Stimulated activated effector memory CD8-positive, alpha-beta T cell treated with anti-CD3 and anti-CD28 coated beads, Interleukin-12 subunit alpha, Interleukin-12 subunit beta, amount 100 ng/mL, for 72 hours (primary cell): Measurements from ENCODE around the gene PCDH15.
"Not testable (repeated sequence)": the region's sequence is repeated elsewhere in the genome, so short reads cannot be mapped to it uniquely, and the experiment has no call there.

Experiments
- ATAC-seq: fragments of 150-1000 bp; cut with Tn5 transposase; 2 replicates; pipeline ENCODE4 v1.10.0; 2021
- DNase-seq, 2 donors: peaks; one replicate each; pipeline ENCODE4 v3.0.0; 2021 to 2022; ENCODE audit warnings: low spot score in 2 of 2
- H3K27ac Mint-ChIP-seq: one replicate; pipeline ENCODE4 v1.8.0; 2022; ENCODE audit warnings: mild to moderate bottlenecking, mixed read lengths
- H3K36me3 Mint-ChIP-seq: one replicate; pipeline ENCODE4 v1.8.0; 2022; ENCODE audit warnings: mild to moderate bottlenecking, mixed read lengths
- H3K4me1 Mint-ChIP-seq: one replicate; pipeline ENCODE4 v1.8.0; 2022; ENCODE audit warnings: mixed read lengths
- H3K4me3 Mint-ChIP-seq: one replicate; pipeline ENCODE4 v1.8.0; 2022; ENCODE audit warnings: mild to moderate bottlenecking, mixed read lengths
- H3K9me3 Mint-ChIP-seq: one replicate; pipeline ENCODE4 v1.8.0; 2022; ENCODE audit warnings: mixed read lengths

PCDH15 gene

DNA sequence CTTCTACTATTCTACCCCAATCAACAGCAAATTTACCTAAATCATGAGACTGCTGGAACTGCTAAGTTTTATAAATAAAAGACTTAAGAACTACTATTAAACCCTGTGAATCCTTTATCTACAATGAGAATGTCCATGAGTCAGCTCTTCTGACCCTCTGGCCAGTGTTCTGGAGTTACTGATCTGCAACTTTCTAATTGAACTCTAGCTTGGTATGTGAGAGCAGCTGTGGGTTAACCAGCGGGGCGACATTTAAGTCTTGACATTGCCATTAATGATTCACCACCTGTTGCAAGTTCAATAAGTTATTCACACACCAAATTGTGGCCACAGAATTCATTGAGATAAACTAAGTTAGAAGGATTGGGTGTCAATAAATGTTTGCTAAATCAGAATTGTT lies 359.8 kb downstream of the PCDH15 start:
- no peak overlapping the region for H3K27ac Mint-ChIP-seq
- peaks cover 17% of the 10 kb centered on the region for H3K9me3 Mint-ChIP-seq
- no peaks in the 10 kb centered on the region for H3K36me3 Mint-ChIP-seq
- DNase-seq (no peak), ATAC-seq (no peak)
- H3K4me3 Mint-ChIP-seq = no peak overlapping the region
- no peaks in the 10 kb centered on the region for H3K4me1 Mint-ChIP-seq

DNA sequence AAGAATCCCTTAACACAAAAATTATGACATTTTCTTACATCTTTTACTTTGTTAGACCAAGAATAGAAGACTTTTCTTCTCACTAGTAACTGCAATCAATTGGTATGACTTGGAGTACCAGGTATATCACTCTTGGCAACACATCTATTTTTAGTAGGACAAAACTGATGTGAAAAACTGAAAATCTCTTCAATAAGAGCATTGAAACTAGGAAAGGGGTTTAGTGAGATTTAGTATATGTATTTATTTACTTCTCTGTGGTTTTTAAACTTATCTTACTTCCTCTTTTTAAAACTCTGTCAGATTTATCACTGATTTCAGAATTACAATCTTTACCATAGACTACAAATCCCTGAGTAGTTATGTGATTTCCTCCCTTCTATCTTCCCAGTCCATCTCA lies 366.2 kb downstream of the PCDH15 start:
- Mint-ChIP-seq H3K36me3 (no peaks in the 10 kb centered on the region), H3K27ac (no peak overlapping the region), H3K9me3 (peaks cover 23% of the 10 kb centered on the region), H3K4me3 (no peak overlapping the region), H3K4me1 (no peaks in the 10 kb centered on the region)
- no peak for DNase-seq
- ATAC-seq = no peak

DNA sequence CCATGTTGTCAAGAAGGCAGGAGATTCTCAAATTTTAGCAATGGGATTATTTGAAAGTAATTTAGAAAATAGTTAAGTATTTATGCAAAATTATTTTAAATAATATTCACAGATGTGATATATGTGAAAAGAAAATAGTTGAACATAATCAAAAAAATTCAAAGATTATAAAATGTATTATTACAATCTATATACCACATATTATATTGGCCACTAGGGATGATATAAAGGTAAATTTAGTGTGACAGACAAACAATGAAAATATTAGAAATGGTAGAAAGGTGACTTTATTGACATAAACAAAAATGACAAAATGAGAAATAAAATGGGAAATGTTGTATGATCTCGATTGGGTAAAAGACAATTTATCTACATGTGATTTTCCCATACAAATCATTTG lies 385.5 kb downstream of the PCDH15 start:
- no peak for DNase-seq
- H3K27ac Mint-ChIP-seq = no peak overlapping the region
- H3K4me1 Mint-ChIP-seq = no peaks in the 10 kb centered on the region
- no peak for ATAC-seq
- H3K9me3 Mint-ChIP-seq = peaks cover 18% of the 10 kb centered on the region
- H3K4me3 Mint-ChIP-seq = no peak overlapping the region
- no peaks in the 10 kb centered on the region for H3K36me3 Mint-ChIP-seq

DNA sequence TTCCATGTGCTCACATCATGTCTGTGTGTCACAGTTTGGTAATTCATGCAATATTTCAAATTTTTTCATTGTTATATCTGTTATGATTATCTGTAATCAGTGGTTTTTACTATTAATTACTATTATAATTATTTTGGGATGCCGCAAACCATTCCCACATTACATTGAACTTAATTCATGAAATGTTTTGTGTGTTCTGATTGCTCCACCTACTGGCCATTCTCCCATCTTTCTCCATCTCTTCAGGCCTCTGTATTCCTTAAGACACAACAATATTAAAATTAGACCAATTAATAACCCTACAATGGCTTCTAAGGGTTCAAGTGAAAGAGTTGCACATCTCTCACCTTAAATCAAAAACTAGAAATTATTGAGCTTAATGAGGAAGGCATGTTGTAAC lies 398.5 kb downstream of the PCDH15 start:
- H3K27ac Mint-ChIP-seq = no peak overlapping the region
- peaks cover 14% of the 10 kb centered on the region for H3K9me3 Mint-ChIP-seq
- no peak for DNase-seq
- H3K4me3 Mint-ChIP-seq = no peak overlapping the region
- no peaks in the 10 kb centered on the region for H3K36me3 Mint-ChIP-seq
- no peak for ATAC-seq
- H3K4me1 Mint-ChIP-seq = no peaks in the 10 kb centered on the region

DNA sequence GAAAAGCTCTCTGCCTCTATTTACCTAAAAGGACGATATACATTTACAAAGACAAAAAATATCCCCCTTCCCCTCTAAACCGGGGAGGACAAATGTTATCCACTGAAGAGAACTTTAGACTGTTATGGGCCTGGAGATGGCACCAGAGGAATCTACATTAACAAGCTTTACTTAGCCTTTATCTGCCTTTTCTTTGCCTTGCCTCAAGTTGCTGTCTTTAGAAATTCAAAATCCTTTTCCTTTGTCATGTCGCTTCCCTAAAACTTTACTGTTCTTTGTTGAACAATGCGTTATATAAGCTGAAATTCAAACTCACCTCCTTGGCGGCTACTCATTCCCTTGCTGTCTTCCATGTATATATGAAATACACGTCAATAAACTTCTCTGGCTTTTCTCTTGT lies 405.0 kb downstream of the PCDH15 start:
- DNase-seq (no peak), ATAC-seq (no peak)
- Mint-ChIP-seq H3K36me3 (no peaks in the 10 kb centered on the region), H3K4me3 (no peak overlapping the region), H3K9me3 (peaks cover 11% of the 10 kb centered on the region), H3K4me1 (no peaks in the 10 kb centered on the region), H3K27ac (no peak overlapping the region)

DNA sequence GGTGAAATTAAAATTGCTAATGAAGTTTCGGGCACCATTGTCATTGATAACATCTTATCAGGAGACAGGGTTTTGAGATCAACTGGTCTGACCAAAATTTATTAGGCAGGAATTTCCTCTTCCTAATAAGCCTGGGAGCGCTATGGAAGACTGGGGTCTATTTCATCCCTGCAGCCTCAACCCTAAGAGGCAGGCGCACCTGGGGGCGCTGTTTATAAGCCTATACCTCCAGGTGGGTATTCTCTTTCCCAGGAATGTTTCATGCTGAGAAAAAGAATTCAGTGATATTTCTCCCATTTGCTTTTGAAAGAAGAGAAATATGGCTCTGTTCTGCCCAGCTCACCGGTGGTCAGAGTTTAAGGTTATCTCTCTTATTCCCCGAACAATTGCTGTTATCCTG lies 406.4 kb downstream of the PCDH15 start:
- H3K27ac Mint-ChIP-seq, ATAC-seq, DNase-seq, H3K4me1 Mint-ChIP-seq, H3K36me3 Mint-ChIP-seq, H3K4me3 Mint-ChIP-seq: not testable (repeated sequence)
- peaks cover 12% of the 10 kb centered on the region for H3K9me3 Mint-ChIP-seq

DNA sequence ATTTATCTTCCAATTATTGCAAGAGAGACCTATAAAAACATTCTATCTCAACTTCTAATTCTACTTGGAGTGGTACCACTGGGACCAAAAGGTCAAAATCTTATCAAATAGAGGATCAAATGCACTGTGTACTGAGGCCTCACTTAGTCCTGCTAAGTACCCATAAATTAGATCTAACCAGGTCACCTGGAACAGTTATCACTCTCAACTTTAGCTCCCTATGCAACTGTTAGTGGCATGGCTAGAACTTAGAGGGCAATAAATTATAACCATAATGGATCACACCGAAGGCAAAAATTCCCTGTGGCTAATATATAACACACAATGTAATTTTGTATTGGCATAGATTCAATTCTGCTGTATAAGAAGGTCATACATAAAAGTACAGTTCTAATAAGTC lies 428.9 kb downstream of the PCDH15 start:
- H3K4me1 Mint-ChIP-seq = no peaks in the 10 kb centered on the region
- no peak overlapping the region for H3K4me3 Mint-ChIP-seq
- peaks cover 6% of the 10 kb centered on the region for H3K9me3 Mint-ChIP-seq
- no peaks in the 10 kb centered on the region for H3K36me3 Mint-ChIP-seq
- no peak for ATAC-seq
- H3K27ac Mint-ChIP-seq = no peak overlapping the region
- DNase-seq = no peak

DNA sequence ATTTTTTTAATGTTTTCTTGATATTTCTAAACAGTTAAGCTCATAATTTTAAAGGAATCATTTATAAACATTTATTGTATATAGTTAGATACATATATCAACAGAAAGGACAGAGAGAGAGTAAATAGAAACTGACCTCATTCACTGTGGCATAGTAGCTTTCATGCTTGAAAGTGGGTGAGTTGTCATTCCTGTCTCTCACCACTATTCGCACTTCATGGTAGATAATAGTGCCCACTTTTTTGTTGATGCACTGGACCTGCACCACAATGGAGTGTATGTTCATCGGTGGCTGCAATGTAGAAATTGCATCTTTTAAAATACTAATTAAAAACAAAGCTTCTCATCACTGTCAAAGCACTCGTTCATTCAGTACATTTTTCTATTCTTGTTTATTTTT lies 432.0 kb downstream of the PCDH15 start:
- H3K4me3 Mint-ChIP-seq = no peak overlapping the region
- DNase-seq (no peak), ATAC-seq (no peak)
- H3K9me3 Mint-ChIP-seq = peaks cover 8% of the 10 kb centered on the region
- no peaks in the 10 kb centered on the region for H3K4me1 Mint-ChIP-seq
- no peaks in the 10 kb centered on the region for H3K36me3 Mint-ChIP-seq
- H3K27ac Mint-ChIP-seq = no peak overlapping the region

DNA sequence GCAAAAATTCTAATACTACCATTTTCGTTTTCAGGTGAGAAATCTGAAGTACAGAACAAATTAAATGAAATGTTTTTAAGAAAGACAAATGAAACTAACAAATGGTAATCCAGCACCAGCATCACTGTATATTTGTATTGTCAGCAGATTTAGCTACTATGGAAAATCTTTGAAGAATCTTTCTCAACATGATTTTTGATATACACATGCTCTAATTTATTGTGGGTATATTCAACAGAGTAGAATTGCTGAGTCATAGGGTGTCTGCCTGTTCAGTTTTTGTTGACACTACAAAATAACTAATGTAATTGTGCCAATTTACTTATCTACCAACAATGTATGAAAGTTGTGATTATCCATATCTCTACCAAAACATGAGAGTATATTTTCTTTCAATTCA lies 437.6 kb downstream of the PCDH15 start:
- Mint-ChIP-seq H3K4me3 (no peak overlapping the region), H3K4me1 (no peaks in the 10 kb centered on the region), H3K27ac (no peak overlapping the region), H3K9me3 (peaks cover 9% of the 10 kb centered on the region), H3K36me3 (no peaks in the 10 kb centered on the region)
- no peak for DNase-seq
- no peak for ATAC-seq

DNA sequence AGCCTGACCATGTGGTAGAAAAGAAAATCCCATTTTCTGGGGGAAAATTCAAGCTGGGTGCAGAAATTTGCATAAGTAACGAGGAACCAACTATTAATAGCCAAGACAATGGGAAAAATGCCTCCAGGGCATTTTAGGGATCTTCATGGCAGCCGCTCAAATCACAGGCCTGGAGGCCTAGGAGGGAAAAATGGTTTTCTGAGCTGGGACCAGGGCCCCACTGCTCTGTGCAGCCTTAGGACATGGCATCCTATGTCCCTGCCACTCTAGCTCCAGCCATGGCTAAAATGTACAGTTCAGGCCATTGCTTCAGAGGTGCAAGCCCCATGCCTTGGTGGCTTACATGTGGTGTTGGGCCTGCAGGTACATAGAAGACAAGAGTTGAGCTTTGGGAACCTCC lies 459.0 kb downstream of the PCDH15 start:
- peaks cover 21% of the 10 kb centered on the region for H3K9me3 Mint-ChIP-seq
- no peaks in the 10 kb centered on the region for H3K36me3 Mint-ChIP-seq
- no peaks in the 10 kb centered on the region for H3K4me1 Mint-ChIP-seq
- no peak overlapping the region for H3K4me3 Mint-ChIP-seq
- no peak overlapping the region for H3K27ac Mint-ChIP-seq
- no peak for DNase-seq
- ATAC-seq = no peak

DNA sequence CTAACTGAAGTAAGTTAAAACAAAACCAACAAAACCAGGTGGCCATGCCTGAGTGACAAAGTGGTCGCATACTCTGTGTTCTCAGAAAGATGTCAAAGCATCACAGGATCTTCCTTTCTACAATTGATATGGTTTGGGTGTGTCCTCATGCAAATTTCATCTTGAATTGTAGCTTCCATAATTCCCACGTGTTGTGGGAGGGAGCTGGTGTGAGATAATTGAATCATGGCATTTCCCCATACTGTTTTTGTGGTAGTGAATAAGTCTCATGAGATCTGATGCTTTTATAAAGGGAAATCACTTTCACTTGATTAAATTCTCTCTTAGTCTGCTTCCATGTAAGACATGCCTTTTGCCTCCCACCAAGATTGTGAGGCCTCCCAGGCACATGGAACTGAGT lies 465.7 kb downstream of the PCDH15 start:
- Mint-ChIP-seq H3K9me3 (peaks cover 16% of the 10 kb centered on the region), H3K36me3 (no peaks in the 10 kb centered on the region), H3K4me1 (no peaks in the 10 kb centered on the region), H3K4me3 (no peak overlapping the region), H3K27ac (no peak overlapping the region)
- ATAC-seq (no peak), DNase-seq (no peak)

DNA sequence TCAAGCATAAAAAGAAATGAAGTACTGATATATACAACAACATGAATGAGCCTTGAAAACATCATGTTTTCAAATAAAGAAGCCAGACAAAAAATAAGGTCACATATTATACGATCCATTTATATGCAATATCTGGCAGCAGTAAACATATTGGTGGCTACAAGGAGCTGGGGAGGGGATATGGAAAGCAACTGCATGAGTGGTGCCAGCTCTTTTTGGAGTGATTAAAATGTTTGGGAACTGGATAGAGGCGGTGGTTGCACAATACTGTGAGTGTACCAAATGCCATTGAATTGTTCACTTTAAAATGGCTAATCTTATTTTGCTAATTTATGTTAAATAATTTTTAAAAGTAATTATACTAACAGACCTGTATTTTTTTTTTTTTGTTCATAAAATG lies 481.7 kb downstream of the PCDH15 start:
- no peaks in the 10 kb centered on the region for H3K4me1 Mint-ChIP-seq
- H3K4me3 Mint-ChIP-seq = no peak overlapping the region
- no peaks in the 10 kb centered on the region for H3K36me3 Mint-ChIP-seq
- ATAC-seq (no peak), DNase-seq (no peak)
- no peak overlapping the region for H3K27ac Mint-ChIP-seq
- H3K9me3 Mint-ChIP-seq = peaks cover 16% of the 10 kb centered on the region

DNA sequence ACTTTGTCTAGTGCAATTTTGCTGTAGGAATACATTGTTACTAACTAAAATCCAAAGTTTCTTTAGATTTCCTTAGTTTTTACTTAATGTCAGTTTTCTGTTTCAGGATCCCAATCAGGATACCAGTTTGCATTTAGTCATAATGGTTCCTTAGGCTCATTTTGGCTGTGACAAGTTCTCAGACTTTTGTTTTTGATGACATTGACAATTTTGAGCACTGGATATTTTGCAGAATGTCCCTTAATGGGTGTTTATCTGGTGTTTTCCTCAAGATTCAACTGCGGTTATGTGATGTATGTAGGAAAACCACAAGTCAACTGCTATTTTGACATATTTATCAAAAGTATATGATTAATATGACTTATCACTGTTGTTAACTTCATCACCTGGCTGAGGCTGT lies 482.6 kb downstream of the PCDH15 start:
- H3K36me3 Mint-ChIP-seq = no peaks in the 10 kb centered on the region
- H3K9me3 Mint-ChIP-seq = peaks cover 19% of the 10 kb centered on the region
- no peak overlapping the region for H3K27ac Mint-ChIP-seq
- H3K4me3 Mint-ChIP-seq = no peak overlapping the region
- H3K4me1 Mint-ChIP-seq = no peaks in the 10 kb centered on the region
- no peak for ATAC-seq
- no peak for DNase-seq

DNA sequence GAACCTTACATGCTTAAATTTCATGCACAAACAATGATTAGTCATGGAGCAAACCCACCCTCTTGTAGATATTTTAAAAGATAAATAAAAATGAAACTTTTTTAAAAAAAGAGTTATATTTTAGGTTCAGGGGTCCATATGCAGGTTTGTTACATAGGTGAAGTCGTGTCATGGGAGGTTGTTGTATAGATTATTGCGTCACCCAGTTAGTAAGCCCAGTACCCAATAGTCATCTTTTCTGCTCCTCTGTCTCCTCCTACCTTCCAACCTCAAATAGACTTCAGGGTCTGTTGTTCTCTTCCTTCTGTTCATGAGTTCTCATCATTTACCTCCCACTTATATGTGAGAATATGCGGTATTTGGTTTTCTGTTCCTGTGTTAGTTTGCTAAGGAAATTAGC lies 486.6 kb downstream of the PCDH15 start:
- Mint-ChIP-seq H3K27ac (no peak overlapping the region), H3K36me3 (no peaks in the 10 kb centered on the region), H3K4me3 (no peak overlapping the region), H3K9me3 (peaks cover 27% of the 10 kb centered on the region), H3K4me1 (no peaks in the 10 kb centered on the region)
- DNase-seq = no peak
- ATAC-seq = no peak

DNA sequence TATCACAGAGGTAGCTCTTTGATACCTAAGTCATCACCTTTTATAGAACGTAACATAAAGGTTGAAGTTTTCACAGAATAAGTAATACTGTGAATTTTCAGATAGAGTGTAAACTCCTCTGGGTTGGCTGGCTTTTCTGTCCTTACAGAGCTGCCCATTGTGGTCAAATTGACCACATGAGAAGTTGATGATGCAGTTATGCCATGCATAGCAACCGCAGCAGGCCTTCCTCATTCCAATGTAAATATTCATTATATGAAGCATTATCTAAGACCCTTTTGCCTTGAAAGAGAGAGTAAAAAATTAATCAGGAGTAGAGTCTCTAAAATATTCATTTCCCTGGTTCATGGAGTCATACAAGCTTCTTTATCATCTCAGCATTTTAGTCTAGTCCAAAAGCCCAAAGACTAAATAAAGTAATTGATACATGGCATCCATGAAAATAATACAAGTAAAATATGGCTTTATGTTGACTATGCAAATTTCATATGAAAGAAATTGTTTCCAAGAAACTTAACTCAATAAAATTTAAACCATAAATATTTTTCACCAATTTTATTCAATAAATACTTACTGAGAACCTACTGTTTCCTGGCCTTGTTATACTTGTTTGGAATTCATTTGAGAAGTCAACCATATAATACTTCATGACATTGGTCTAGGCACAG lies 516.4 kb downstream of the PCDH15 start:
- no peaks in the 10 kb centered on the region for H3K4me1 Mint-ChIP-seq
- no peak overlapping the region for H3K4me3 Mint-ChIP-seq
- no peak overlapping the region for H3K27ac Mint-ChIP-seq
- H3K36me3 Mint-ChIP-seq = no peaks in the 10 kb centered on the region
- DNase-seq (no peak), ATAC-seq (no peak)
- peaks cover 11% of the 10 kb centered on the region for H3K9me3 Mint-ChIP-seq

DNA sequence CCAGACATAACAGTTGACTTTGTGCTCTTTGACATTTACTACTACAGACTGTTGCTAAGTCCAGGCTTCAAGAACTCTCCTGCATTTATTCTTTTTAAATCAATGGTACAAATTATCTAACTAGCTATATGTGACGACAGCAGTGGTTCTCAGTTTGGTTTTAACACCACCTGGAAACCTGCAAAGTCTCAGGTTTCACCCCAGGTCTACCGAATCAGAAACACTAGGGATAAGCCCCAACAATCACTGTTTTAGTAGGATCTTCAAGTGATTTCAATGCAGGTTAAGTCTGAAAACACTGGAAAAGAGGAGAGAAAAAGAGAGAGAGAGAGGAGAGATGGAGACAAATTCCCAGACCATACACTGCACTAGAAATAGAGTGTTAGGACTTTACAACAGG lies 519.0 kb downstream of the PCDH15 start:
- no peak overlapping the region for H3K27ac Mint-ChIP-seq
- peaks cover 10% of the 10 kb centered on the region for H3K9me3 Mint-ChIP-seq
- ATAC-seq (no peak), DNase-seq (no peak)
- H3K4me1 Mint-ChIP-seq = no peaks in the 10 kb centered on the region
- H3K4me3 Mint-ChIP-seq = no peak overlapping the region
- H3K36me3 Mint-ChIP-seq = no peaks in the 10 kb centered on the region

DNA sequence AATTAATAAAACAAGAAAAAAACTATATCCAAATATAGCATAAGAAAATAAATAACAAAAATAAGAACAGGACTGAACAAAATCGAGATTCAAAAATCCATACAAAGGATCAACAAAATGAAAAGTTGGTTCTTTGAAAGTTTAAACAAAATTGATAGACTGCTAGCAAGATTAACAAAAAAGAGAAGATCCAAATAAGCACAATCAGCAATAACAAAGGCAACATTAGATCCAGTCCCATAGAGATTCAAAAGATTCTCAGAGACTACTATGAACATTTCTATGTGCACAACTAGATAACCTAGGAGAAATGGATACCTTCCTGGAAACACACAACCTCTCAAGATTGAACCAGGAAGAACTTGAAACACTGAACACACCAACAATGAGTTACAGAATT lies 534.6 kb downstream of the PCDH15 start:
- H3K4me1 Mint-ChIP-seq = no peaks in the 10 kb centered on the region
- no peak overlapping the region for H3K27ac Mint-ChIP-seq
- no peak overlapping the region for H3K4me3 Mint-ChIP-seq
- DNase-seq = no peak
- H3K36me3 Mint-ChIP-seq = no peaks in the 10 kb centered on the region
- H3K9me3 Mint-ChIP-seq = peaks cover 19% of the 10 kb centered on the region
- ATAC-seq = no peak
